HG02610 (cell line): Measurements from ENCODE around the gene XXYLT1.

Source experiments
- ATAC-seq: cut with Tn5 transposase; IDR thresholded peaks from one replicate; pipeline ENCODE4 v1.9.1; 2021; ENCODE audit warnings: mild to moderate bottlenecking, moderate library complexity; ENCODE audit not compliant: unreplicated experiment

The XXYLT1 gene

DNA sequence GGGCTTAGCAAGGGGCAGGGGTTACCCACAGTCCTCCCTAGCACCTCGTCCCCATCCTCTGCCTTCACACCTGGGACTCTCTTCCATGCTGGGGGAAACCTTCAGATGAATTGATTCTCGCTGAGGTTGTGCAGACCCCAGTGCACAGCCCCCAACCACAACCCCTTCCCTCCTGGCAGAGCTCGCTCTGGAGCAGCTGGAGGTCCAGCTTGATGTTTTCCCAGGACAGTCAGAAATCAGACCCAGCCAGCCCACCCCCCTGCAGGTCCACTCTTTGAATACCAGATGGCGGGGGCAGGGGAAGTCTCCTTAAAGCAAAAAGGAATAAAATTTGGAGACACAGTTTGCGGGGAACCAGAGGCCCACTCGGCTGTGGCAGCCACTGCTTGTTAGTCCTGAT lies 234.4 kb downstream of the XXYLT1 start:
- no peak for ATAC-seq

DNA sequence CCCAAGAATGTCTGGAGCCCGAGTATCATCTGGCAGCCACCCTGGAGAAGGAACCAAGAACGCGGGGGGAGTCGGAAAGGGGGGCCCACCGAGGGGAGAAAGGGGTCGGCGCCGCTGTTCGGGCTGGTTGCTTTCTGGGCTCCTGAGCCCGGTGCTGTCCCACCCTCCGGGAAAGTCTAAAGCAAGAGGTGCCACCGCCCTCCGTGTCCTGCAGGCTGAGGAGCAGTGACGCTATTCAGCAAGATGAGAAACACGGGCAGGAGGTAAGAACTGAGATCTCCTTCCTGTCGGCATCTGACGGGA lies 234.8 kb downstream of the XXYLT1 start:
- ATAC-seq = no peak

DNA sequence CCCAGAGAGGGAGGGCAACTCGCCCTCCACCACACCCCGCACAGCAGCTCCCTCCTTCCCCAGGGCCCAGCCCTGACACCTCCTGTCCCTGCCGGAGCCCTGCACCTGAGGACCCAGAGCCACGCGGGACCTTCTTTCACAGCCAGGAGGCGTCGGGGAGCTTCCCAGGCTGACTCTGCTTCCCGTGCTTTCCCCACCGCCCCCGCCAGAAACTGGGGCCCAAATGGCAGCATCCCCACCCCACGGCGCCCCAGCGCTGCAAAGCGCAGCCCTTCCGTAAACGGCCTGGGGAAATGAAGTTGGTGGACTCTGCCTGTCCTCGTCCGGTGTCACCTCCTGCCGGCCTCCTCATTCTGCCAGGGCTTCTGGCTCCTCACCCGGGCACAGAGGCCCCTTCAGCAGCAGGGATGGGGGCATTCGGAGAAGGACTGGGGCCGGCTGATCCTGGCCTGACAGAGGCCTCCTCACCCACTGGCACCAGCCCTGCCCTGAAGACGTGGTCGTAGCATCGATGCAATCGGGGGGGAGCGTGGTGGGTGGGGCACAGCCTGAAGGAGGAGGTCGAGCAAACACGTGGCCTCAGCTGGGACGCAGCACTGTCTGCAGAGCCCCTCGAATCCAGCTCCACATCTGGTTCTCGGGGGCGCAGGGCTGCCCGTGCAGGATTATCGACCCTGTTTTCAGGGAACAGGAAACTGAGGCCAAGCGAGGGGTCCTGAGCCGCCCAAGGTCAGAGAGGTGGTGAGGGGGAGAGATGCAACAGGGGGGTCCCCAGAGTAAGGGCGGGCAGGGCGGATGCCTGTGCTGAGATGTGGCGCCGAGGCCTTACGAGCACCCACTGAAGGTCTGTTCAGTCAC lies 235.4 kb downstream of the XXYLT1 start:
- ATAC-seq = no peak

DNA sequence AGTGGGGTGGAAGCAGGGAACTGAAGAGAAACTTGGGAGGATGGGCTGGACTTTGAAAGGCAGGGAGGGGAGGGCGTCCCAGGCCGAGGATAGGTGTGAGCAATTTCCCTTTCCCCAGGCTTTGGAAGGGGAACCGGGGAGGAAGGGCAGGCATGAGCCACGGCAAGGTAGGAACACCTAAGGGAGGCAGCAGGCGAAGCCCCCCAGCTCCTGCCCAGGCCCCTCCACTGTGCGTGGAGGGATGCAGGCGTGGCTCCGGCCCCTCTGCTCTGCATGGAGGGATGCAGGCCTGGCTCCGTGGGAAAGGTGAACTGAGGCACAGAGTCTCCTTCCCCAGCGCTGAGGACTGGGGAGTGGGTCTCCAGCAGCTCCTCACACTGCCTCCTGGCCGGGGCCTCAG lies 236.4 kb downstream of the XXYLT1 start:
- ATAC-seq = no peak

DNA sequence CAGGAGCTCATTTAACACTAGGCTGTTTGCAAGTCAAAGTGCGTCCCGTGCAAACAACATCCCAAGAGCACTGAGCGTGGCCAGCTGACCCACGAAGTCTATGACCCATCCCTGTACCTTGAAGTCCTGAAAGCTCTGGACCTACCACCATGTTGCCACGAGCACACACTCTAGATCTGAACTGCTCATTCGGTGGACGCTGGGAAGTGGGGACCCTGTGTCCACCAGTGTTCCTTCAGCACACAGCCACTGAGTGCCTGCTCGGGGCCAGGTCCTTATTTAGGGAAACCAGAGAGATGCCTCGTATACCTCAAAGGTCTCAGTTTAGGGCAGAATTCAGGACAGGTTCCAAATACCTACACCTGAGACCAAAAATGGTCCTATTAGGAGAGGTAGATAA lies 236.9 kb downstream of the XXYLT1 start:
- ATAC-seq = no peak

DNA sequence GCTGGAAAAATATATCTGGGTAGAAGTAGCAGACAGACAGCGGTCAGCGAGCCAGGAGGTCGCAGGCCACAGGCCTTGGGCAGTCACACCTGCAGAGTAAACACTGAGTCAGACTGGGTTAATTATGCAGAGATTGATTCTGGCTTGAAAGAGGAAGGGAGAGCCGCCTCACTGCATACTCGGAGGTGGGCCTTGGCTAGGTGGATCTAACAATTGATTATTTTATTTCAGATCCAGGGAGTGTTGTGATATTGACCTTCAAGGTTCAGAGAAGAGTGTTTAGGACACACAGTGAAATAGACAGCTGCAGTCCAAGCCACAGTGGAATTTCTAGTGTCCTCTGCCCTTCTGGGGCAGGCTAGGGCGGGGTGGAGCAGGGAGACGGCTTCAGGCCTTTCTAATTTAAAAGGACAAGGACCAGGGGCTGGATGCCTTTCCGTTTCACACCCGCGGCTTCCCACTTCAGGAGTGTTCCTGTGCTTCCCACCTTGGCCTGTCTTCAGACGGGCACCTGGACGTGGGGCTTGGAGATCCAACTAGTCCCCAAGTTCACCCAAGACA lies 237.3 kb downstream of the XXYLT1 start:
- ATAC-seq = no peak

DNA sequence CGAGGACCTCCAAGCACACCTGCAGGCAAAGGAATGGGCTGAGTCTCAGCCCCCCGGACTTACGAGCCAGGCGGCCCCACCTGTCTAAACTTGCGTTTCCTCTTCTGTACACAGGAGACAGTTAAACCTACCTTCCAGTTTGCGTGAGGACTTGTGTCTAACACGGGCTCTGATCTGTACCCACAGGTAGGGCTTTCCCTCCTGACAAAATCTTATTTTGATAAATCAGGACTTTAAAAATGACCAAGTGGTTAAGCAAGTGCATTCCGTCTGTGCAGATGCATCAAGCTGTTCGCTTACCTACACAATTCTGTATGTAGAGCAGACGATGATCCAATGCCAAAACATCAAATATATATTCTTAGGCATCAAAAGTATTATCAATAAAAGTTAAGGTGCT lies 238.0 kb downstream of the XXYLT1 start:
- no peak for ATAC-seq

DNA sequence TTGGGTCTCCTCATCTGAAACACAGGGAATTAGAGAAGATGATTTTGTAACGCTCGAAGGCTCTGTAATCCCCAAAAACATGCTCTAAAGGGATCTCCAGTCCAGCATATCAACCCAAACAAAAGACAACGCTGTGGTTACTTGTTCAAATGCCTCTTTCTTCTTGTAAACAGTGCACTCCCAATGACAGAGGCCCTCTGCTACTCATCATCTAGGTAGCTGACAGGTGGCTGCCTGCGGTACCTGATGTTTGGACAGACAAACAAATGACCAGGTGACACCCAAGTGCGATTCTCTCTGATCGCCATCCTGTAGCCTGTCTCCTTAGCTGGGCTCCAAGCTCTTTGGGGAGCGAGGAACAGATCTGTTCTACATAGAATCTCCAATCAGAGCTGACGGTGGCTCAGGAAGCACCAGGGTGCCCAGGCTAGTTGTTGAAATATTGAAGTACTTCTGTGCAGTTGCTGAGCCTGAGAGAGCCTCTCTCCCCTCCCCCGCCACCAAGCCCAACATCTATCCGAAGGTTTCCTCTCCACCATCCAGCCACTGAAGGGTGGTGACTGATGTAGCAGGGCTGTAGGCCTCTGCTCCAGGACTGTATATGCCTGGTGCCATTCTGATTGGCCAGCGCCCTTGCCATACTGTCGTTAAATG lies 238.7 kb downstream of the XXYLT1 start:
- no peak for ATAC-seq

DNA sequence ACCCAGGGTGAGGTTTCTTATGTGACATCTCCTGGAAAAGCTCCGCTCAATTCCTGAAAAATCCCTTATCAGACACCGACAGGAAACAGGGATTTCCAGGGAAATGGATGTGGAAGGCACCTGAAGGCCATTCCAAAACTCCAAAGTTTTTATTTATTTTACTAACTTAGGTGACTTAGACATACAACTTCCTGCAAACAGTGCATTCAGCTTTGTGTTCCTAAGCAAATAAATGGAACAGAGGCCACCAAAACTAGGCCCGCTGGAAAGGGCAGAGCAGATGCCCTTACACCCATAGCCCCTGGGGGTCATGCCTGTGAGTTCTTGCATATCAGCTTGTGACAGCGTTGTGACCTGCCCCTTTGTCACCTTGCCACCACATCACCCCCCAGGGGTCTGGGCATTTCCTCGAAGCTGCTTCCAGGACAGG lies 239.4 kb downstream of the XXYLT1 start:
- no peak for ATAC-seq

DNA sequence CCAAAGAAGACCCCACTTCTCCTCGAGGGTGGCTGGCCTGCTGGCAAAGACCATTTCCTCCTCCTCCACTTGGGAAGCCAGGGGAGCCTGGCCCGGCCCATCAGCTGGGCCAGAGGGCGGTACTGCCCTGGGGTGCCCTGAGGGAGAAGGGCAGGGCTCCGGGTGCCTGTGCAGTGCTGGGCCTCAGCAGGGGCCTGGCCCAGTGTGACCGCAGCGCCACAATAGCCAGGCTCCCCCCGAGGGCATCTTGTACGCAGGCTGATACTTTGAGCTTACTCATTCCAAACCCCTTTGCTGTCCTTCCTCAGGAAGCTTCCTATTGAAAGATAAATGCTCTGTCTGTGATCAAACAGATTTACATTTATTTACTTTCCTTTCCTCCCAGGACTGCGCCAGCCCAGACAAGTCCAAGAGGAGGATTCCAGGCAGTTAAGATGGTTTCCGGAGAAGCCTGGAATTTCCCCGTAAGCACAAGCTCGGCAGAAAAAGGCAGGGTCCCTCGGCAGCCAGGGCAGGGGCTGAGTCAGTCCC lies 240.1 kb downstream of the XXYLT1 start:
- no peak for ATAC-seq

DNA sequence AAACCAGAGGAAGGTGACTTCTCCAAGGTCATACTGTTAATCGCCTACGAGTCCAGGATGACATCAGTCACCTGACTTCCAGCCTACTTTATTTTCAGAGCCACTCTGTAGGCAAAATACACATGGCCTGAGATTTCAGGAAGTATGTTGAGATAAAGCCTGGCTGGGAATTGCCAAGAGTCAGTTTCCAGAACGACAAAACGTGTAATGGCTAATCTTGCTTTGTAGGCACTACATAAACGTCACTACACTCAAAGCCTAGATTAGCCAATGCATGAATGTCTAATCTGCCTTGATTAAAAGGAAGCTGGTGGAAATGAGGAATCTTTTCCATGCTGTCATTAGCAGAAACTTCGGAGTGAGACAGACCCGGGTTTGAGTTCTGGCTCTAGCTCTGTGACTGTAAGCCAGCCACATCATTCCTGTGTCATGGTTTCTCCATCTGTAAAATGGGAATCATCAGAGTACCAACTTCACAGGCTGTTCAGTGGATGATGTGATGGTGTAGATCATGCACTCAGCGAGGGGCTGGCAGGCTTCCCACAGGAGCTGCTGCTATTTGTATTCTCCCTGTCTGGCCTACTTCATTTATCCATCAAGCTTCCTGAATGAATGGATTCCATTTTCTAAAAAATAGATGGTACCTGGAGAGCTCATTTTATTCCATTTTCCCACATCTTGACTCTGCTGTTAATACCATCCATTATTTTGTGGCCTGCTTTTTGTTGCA lies 241.9 kb downstream of the XXYLT1 start:
- no peak for ATAC-seq

DNA sequence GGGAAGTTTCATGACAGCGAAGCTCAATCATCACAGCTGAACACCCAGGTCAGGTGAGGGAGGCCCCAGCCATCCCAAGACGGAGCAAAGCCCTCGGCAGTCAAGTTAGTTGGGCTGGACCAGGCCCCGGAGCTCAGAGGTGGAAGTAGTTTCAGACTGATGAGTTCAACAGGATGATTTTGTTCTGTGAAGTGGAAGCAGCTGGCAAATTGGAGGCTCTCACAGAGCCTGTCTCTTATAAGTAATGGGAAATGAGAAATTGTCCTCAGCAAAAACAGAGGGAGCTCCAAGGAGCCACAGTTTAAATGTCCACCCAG lies 245.1 kb downstream of the XXYLT1 start:
- ATAC-seq = no peak

DNA sequence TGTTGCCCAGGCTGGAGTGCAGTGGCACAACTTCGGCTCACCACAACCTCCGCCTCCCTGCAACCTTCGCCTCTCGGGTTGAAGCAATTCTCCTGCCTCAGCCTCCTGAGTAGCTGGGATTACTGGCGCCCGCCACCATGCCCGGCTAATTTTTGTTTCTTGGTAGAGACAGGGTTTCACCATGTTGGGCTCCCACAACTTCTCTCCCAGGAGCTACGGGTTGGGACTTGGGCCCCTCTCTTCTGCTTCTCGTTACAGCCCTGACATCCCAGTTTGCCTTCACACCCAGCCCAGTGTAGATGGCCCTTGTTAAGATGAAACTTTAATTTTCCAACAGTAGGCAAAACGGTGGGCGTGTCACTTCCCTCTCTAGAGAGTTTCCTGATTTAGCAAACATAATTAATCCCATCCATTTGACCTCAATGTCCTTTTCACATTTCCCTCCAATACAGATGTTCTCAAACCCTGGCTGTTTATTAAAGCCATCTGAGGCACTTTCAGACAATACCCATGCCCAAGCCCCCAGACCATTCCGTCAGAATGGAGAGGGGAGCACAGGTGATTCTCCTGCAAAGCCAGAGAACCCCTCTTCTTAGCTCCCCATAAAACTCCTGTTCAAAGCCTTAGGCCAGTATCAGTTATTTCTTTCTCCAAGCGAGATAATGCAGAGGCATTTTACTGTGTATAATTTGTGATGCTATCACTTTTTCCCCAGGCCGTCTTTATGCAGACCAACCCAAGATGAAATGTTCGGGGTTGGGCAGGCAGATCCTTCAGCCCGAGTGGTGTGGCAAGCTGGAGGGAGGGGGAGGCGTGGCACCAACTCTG lies 245.7 kb downstream of the XXYLT1 start:
- ATAC-seq = no peak

DNA sequence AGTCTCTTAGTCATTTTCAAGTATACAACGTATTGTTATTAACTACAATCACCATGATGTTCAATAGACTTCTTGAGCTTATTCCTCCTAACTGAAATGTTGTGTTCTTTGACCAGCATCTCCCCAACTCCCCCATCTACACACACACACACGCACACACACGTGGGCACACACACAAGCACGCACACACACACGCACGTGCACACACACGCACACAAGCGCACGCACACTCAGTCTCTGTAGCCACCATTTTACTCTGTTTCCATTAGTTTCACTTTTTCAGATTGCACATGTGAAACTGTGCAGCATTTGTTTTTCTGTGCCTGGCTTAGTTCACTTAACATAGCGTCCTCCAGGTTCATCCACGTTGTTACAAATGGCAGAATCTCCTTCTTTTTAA lies 247.0 kb downstream of the XXYLT1 start:
- ATAC-seq = no peak

DNA sequence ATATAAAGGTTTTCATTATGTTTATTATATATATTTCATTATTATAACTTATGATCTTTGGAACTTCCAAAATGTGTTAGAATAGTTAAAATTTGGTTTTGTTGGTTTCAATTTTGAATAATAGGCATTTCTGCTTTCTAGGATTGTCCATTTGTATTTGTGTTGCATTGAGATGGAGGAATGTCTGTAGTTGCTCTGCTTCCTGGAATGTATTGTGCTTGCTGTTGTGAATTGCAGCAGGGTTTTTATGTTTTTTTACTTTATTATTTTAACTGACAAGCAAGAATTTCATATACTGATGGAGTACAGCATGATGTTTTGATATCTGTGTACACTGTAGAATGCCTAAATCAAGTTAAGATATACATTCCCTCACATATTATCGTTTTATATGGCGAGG lies 247.4 kb downstream of the XXYLT1 start:
- ATAC-seq = no peak

DNA sequence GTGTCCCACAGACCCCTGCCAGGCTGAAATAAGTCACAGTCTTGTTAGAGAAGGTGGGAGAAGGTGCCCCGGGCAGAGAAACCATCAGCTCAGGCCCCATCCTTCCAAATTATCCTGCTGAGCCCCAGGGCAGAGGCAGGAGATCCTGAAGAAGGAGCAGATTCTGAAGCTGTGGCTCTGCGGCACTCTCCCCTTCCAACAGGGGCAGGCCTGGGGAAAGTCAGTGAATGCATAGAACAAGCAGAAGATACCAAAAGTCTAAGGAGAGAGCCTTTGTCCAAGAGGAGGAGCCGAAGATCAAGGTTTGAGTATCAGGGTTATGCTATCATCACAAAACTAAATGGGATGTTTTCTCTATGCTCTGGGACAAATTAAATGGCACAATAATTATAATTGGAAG lies 249.3 kb downstream of the XXYLT1 start:
- ATAC-seq = no peak

DNA sequence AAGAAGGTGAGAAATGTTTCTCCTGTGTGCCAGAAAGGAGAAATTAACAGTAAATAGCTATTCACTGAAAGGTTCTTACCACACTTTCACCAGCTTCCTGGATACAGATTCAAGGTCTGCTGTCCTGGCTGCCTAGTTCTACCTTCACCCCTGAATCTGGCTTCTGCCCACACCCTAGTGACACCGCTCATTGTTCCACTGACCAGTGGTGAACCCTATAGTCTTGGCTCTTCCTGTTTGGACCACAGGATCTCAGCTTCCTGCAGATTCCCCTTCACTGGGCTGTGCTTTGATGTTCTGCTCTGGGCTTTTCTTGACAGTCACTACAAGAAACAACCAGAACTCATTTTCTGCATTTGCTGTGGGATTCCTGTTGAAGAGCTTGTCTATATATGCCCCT lies 250.0 kb downstream of the XXYLT1 start:
- no peak for ATAC-seq

DNA sequence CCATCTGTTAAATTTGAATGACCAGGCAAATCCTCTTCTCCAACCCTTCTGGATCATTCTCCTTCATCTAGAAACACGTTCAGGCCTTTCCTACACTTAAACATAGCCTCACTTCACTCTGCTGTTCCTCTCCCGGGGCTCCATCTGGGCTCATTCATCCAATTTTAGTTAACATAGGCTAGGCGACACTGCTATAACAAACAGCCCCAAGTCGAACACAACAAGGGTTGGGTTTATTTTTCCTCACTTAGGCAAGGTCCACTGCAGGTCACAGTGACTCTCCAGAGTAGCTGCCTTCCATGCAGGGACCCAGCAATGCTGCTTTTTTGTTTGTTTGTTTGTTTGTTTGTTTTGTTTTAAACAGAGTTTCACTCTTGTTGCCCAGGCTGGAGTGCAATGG lies 250.8 kb downstream of the XXYLT1 start:
- no peak for ATAC-seq

DNA sequence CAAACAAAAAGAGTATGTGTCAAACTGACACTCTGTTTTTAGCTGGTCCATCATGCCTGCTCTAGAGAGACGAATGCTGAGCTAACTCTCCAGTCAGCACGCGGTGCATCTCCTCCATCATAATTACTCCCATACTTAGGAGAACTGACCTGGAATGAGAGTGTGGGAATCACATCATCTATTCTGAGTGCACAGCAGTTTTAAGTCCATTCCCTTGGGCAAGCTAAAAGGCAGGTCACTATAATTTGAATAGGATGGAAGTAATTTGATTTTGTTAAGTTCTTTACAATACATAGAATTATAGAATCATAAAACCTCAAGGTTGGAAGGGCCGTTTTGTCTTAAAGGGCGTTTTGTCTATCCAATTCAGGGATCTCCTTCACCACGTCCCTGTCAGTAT lies 251.6 kb downstream of the XXYLT1 start:
- ATAC-seq = no peak
